T-helper 22 cell (primary cell): Measurements from ENCODE around the gene CDKL1.
"Not testable (repeated sequence)": the region's sequence is repeated elsewhere in the genome, so short reads cannot be mapped to it uniquely, and the experiment has no call there.

Experiments
- DNase-seq: peaks from one replicate; pipeline ENCODE4 v3.0.0-alpha.2; 2020; ENCODE audit warnings: low read depth

The CDKL1 gene

GRCh38 chr14:50331596-50331995 is 65.1 kb downstream of the CDKL1 start:
- no peak for DNase-seq

GRCh38 chr14:50321009-50321660 is 75.5 kb downstream of the CDKL1 start:
- peak; percentile 58 for DNase-seq

GRCh38 chr14:50320283-50320682 is 76.4 kb downstream of the CDKL1 start:
- no peak for DNase-seq

GRCh38 chr14:50319721-50320120 is 77.0 kb downstream of the CDKL1 start:
- DNase-seq, result no peak

- no peak for DNase-seq
Observed at GRCh38 chr14:50319293-50319692, 77.4 kb downstream of the CDKL1 start.

GRCh38 chr14:50318031-50318626 is 78.6 kb downstream of the CDKL1 start:
- no peak for DNase-seq

- DNase-seq, result not testable (repeated sequence)
Observed at GRCh38 chr14:50314098-50314497, 82.6 kb downstream of the CDKL1 start.

GRCh38 chr14:50312734-50313054 is 84.0 kb downstream of the CDKL1 start:
- DNase-seq, result peak; percentile 39

GRCh38 chr14:50311972-50312733 is 84.5 kb downstream of the CDKL1 start, which contains the start of the genes DMAC2L and L2HGDH:
Gene DMAC2L, plus strand, starts transcription at chr14:50312324. Its CDS starts 9,164 bp downstream, at chr14:50321488.
Gene L2HGDH, minus strand, starts transcription at chr14:50312229. Its CDS starts 79 bp downstream, at chr14:50312150.
- DNase-seq, result peak; percentile 81

GRCh38 chr14:50311337-50311971 is 85.2 kb downstream of the CDKL1 start:
- no peak for DNase-seq

- DNase-seq, result no peak
Observed at GRCh38 chr14:50310445-50310844, 86.2 kb downstream of the CDKL1 start.

- DNase-seq, result no peak
Observed at GRCh38 chr14:50308363-50308915, 88.2 kb downstream of the CDKL1 start.

- no peak for DNase-seq
Observed at GRCh38 chr14:50303744-50304471, 92.8 kb downstream of the CDKL1 start.

GRCh38 chr14:50301914-50302313 is 94.8 kb downstream of the CDKL1 start:
- no peak for DNase-seq

GRCh38 chr14:50299585-50299984 is 97.1 kb downstream of the CDKL1 start:
- DNase-seq, result no peak

GRCh38 chr14:50290306-50290705 is 106.4 kb downstream of the CDKL1 start:
- DNase-seq, result no peak

- no peak for DNase-seq
Observed at GRCh38 chr14:50288146-50288545, 108.5 kb downstream of the CDKL1 start.

- no peak for DNase-seq
Observed at GRCh38 chr14:50285861-50286260, 110.8 kb downstream of the CDKL1 start.
